ENCODE data around the gene COG6. TPM values are rescaled to one million over a fixed set of nuclear protein-coding genes. Genes with fewer than 3 reads are reported as not detected.

COG6 gene
- total RNA-seq, 4 donors from 2014 or later: 17.6 to 109 (median 27.6) TPM

DNA sequence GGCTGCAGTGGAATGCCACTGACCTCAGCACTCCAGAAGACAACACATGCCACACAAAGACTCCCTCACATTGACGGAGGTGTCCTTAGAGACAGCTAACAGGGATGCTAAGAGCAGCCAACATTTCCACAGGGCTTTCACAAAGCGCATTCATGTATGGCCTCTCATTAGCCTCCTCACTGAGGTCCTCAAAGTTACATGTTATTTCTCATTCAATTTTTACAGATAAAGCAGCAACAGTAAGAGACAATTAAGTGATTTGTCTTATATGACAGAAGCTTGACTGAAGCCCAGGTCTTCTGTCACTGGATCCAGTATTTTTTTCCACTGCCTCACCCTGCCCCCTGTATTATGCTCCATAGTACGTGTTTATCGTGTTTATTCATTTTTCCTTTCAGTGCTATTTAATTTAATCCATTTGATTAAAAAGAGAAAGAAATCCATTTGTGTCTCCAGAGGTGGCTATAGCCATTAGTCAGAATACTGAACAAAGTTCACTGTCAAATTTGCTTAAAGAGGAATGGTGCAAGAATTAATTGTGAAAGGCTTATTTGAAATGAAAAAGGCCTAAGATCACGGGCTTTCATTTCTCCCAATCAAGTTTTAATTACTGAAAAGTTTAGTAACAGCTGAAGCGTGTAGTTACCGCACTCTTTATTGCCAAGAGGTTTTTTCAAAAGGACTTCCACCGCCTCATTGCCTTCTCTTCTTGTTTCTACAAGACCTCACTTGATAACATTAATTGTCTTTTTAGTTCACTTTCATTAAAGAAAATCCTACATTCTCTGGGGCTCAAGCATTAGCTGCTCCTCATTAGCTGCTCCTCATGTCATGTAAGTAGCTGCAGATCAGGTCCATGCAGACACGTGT, 115.0 kb downstream of the COG6 start:
- TF ChIP-seq EP300 (IDR thresholded peaks at IDR 0.05; ENCODE audit: low read depth) (no peak), POLR2A (IDR thresholded peaks at IDR 0.05) (no peak), POLR2AphosphoS5 (IDR thresholded peaks at IDR 0.05) (no peak)
- TF ChIP-seq, protein P1, sequence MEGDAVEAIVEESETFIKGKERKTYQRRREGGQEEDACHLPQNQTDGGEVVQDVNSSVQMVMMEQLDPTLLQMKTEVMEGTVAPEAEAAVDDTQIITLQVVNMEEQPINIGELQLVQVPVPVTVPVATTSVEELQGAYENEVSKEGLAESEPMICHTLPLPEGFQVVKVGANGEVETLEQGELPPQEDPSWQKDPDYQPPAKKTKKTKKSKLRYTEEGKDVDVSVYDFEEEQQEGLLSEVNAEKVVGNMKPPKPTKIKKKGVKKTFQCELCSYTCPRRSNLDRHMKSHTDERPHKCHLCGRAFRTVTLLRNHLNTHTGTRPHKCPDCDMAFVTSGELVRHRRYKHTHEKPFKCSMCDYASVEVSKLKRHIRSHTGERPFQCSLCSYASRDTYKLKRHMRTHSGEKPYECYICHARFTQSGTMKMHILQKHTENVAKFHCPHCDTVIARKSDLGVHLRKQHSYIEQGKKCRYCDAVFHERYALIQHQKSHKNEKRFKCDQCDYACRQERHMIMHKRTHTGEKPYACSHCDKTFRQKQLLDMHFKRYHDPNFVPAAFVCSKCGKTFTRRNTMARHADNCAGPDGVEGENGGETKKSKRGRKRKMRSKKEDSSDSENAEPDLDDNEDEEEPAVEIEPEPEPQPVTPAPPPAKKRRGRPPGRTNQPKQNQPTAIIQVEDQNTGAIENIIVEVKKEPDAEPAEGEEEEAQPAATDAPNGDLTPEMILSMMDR (IDR thresholded peaks at IDR 0.05): no peak
- no peaks in the 10 kb centered on the region for H3K36me3 ChIP-seq
- DNase-seq: no peak
- intact Hi-C loops (cut with DNase I; ENCODE audit: low total_unique reads) (no loop called here), in situ Hi-C loops (cut with MboI; ENCODE audit: low pct_ligation_motif_present in 1 of 4, low pct_unique_long_range_greater_than_20kb in 1 of 4, low sequenced_read_pairs in 3 of 4) (loop anchor here in 1 of 4 donors (25.0 kb wide), 1 partner anchor 917 kb away; no protein-coding TSS in a partner anchor)
- no peak overlapping the region for H3K27ac ChIP-seq
- H3K4me3 ChIP-seq: no peak overlapping the region
- no peaks in the 10 kb centered on the region for H3K27me3 ChIP-seq
- no peaks in the 10 kb centered on the region for H3K9me3 ChIP-seq
- whole genome bisulfite sequencing, 2 donors (ENCODE audit: low coverage in 1 of 2): 78 to 88% methylated on average over 8 to 9 of the region's 9 CpGs
- H3K4me1 ChIP-seq: peaks cover 0 to 35% (median 10%) of the 10 kb centered on the region in 4 donors

DNA sequence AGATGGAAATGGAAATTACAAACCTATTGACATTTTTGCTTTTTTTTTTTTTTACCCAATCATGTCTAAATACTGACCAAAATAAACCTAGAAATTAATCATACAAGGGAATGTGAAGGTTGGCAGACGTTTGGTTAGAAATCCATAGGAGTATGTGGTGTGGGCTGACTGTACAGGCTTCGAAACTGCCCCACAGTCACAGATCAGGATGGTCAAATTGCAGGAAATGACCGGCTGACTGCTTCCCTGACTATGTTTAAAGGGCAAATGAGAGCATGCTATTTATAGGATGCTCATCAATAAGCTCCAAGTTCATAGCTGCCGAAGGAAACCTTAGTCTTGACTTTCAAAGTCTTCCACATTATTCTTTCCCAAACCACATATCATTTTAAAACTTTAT, 118.4 kb downstream of the COG6 start:
- H3K27me3 ChIP-seq: no peaks in the 10 kb centered on the region
- H3K27ac ChIP-seq: no peak overlapping the region
- in situ Hi-C loops (cut with MboI; ENCODE audit: low pct_ligation_motif_present in 1 of 4, low pct_unique_long_range_greater_than_20kb in 1 of 4, low sequenced_read_pairs in 3 of 4) (loop anchor here in 1 of 4 donors (25.0 kb wide), 1 partner anchor 913 kb away; no protein-coding TSS in a partner anchor), intact Hi-C loops (cut with DNase I; ENCODE audit: low total_unique reads) (no loop called here)
- 84 to 97% methylated on average over 4 of the region's 4 CpGs for WGBS, 2 donors (ENCODE audit: low coverage in 1 of 2)
- no peak overlapping the region for H3K4me3 ChIP-seq
- TF ChIP-seq, protein P1 (IDR thresholded peaks at IDR 0.05): no peak
- TF ChIP-seq POLR2A (IDR thresholded peaks at IDR 0.05) (no peak), POLR2AphosphoS5 (IDR thresholded peaks at IDR 0.05) (no peak), EP300 (IDR thresholded peaks at IDR 0.05; ENCODE audit: low read depth) (no peak)
- H3K36me3 ChIP-seq: no peaks in the 10 kb centered on the region
- DNase-seq: no peak
- peaks cover 0 to 3% (median under 1%) of the 10 kb centered on the region in 4 donors for H3K4me1 ChIP-seq
- no peaks in the 10 kb centered on the region for H3K9me3 ChIP-seq

DNA sequence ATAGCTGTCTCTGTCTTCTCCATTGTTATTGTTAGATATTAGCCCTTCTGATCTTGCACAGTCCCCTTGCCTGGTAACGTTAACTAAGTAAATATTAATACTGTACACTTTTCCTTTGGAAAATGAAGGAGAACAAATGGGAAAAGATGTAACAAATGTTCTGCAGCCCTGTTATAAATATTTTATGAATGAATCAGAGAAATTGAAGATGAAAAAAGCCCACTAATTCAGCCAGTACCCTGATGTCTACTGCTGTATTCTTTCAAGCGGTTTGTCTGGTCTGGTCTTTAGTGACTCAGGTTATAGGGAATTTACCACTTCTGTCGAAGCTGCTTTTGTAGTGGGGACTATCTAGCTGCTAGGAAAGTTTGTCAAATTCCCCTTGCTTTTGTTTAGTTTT, 121.0 kb downstream of the COG6 start:
- Histone ChIP-seq H3K4me3 (no peak overlapping the region), H3K36me3 (no peaks in the 10 kb centered on the region), H3K27ac (no peak overlapping the region), H3K27me3 (no peaks in the 10 kb centered on the region), H3K9me3 (no peaks in the 10 kb centered on the region), H3K4me1 (no peaks in the 10 kb centered on the region)
- TF ChIP-seq EP300 (IDR thresholded peaks at IDR 0.05; ENCODE audit: low read depth): no peak
- no peak for TF ChIP-seq POLR2A (IDR thresholded peaks at IDR 0.05)
- TF ChIP-seq, protein P1 (IDR thresholded peaks at IDR 0.05): no peak
- no peak for TF ChIP-seq POLR2AphosphoS5 (IDR thresholded peaks at IDR 0.05)
- in situ Hi-C loops (cut with MboI; ENCODE audit: low pct_ligation_motif_present in 1 of 4, low pct_unique_long_range_greater_than_20kb in 1 of 4, low sequenced_read_pairs in 3 of 4): no loop called here
- intact Hi-C loops (cut with DNase I; ENCODE audit: low total_unique reads): no loop called here
- DNase-seq: no peak
- 61 to 69% methylated on average over 3 of the region's 3 CpGs for WGBS, 2 donors (ENCODE audit: low coverage in 1 of 2)

DNA sequence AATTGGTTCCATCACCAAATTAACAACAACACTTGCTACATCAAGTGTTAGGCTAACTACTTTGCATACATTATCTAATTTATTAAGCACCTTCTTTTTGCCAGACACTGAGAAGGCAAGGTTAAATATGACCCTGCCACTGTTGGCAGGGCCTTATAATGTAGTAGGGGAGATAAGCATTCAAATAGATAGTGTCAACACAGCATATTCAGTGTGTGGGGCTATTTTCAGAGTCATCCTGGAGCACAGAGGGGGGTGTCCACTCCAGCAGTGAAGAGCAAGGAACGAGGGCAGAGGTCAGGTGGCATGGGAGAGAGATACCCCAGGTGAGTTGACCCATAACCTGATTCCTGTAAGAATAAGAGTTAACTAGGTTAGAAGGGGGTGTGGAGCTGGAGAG, 121.6 kb downstream of the COG6 start:
- Histone ChIP-seq H3K4me3 (no peak overlapping the region), H3K9me3 (no peaks in the 10 kb centered on the region), H3K27me3 (no peaks in the 10 kb centered on the region), H3K4me1 (no peaks in the 10 kb centered on the region), H3K36me3 (no peaks in the 10 kb centered on the region), H3K27ac (no peak overlapping the region)
- TF ChIP-seq POLR2AphosphoS5 (IDR thresholded peaks at IDR 0.05) (no peak), EP300 (IDR thresholded peaks at IDR 0.05; ENCODE audit: low read depth) (no peak), POLR2A (IDR thresholded peaks at IDR 0.05) (no peak)
- TF ChIP-seq, protein P1 (IDR thresholded peaks at IDR 0.05): no peak
- WGBS, 2 donors (ENCODE audit: low coverage in 1 of 2): 83 to 100% methylated on average over 1 of the region's 1 CpG
- intact Hi-C loops (cut with DNase I; ENCODE audit: low total_unique reads): no loop called here
- no peak for DNase-seq
- in situ Hi-C loops (cut with MboI; ENCODE audit: low pct_ligation_motif_present in 1 of 4, low pct_unique_long_range_greater_than_20kb in 1 of 4, low sequenced_read_pairs in 3 of 4): no loop called here
